Ishikawa (cell line): ENCODE results near the gene WWOX.

ENCODE experiments used
- CEBPB ChIP-seq: IDR thresholded peaks from 2 replicates; pipeline ENCODE4 v1.6.1; 2012
- CREB1 ChIP-seq: IDR thresholded peaks from 2 replicates; pipeline ENCODE4 v1.6.1; 2012; ENCODE audit warnings: low read depth
- EGR1 ChIP-seq: IDR thresholded peaks from 2 replicates; pipeline ENCODE4 v1.6.1; 2012
- EP300 ChIP-seq: IDR thresholded peaks from 2 replicates; pipeline ENCODE4 v1.6.1; 2012; ENCODE audit warnings: borderline replicate concordance
- FOXM1 ChIP-seq: IDR thresholded peaks from 2 replicates; pipeline ENCODE4 v1.6.1; 2012; ENCODE audit warnings: low read depth, borderline replicate concordance
- RAD21 ChIP-seq: IDR thresholded peaks from 2 replicates; pipeline ENCODE4 v1.6.1; 2012; ENCODE audit warnings: low read depth
- TAF1 ChIP-seq: IDR thresholded peaks from 2 replicates; pipeline ENCODE4 v1.6.1; 2012; ENCODE audit warnings: low read depth, mild to moderate bottlenecking
- TEAD4 ChIP-seq: IDR thresholded peaks from 2 replicates; pipeline ENCODE4 v1.6.1; 2012
- TF ChIP-seq, protein P1 (sequence below): IDR thresholded peaks from 2 replicates; pipeline ENCODE4 v1.6.1; 2012
- TF ChIP-seq, protein P2 (sequence below): IDR thresholded peaks from 2 replicates; pipeline ENCODE4 v1.6.1; 2012; ENCODE audit warnings: low read depth, mild to moderate bottlenecking

- TF ChIP-seq RAD21 (no peak), TAF1 (no peak), EP300 (no peak), CEBPB (no peak), FOXM1 (no peak), CREB1 (no peak), TEAD4 (no peak), EGR1 (no peak)
- TF ChIP-seq, protein P1, sequence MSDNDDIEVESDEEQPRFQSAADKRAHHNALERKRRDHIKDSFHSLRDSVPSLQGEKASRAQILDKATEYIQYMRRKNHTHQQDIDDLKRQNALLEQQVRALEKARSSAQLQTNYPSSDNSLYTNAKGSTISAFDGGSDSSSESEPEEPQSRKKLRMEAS: no peak
- TF ChIP-seq, protein P2, sequence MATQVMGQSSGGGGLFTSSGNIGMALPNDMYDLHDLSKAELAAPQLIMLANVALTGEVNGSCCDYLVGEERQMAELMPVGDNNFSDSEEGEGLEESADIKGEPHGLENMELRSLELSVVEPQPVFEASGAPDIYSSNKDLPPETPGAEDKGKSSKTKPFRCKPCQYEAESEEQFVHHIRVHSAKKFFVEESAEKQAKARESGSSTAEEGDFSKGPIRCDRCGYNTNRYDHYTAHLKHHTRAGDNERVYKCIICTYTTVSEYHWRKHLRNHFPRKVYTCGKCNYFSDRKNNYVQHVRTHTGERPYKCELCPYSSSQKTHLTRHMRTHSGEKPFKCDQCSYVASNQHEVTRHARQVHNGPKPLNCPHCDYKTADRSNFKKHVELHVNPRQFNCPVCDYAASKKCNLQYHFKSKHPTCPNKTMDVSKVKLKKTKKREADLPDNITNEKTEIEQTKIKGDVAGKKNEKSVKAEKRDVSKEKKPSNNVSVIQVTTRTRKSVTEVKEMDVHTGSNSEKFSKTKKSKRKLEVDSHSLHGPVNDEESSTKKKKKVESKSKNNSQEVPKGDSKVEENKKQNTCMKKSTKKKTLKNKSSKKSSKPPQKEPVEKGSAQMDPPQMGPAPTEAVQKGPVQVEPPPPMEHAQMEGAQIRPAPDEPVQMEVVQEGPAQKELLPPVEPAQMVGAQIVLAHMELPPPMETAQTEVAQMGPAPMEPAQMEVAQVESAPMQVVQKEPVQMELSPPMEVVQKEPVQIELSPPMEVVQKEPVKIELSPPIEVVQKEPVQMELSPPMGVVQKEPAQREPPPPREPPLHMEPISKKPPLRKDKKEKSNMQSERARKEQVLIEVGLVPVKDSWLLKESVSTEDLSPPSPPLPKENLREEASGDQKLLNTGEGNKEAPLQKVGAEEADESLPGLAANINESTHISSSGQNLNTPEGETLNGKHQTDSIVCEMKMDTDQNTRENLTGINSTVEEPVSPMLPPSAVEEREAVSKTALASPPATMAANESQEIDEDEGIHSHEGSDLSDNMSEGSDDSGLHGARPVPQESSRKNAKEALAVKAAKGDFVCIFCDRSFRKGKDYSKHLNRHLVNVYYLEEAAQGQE: no peak
These were observed 385.1 kb downstream of the WWOX start for GRCh38 chr16:78484509-78485058.
